HL-60 (cell line): ENCODE results near the gene NTN3.
"Not testable (repeated sequence)": the region's sequence is repeated elsewhere in the genome, so short reads cannot be mapped to it uniquely, and the experiment has no call there.

Experiments used
- DNase-seq, 2 experiments: peaks; one replicate each; pipeline ENCODE4 v3.0.0-alpha.2; 2010 to 2020; ENCODE audit warnings: low read depth in 1 of 2, low spot score in 1 of 2
- H3K27ac ChIP-seq: fragments of 250-450 bp; sonication (Bioruptor Pico); replicated peaks from 2 replicates; pipeline ENCODE4 v1.5.1; 2020; ENCODE audit warnings: mild to moderate bottlenecking, moderate library complexity
- H3K27me3 ChIP-seq: fragments of 250-450 bp; sonication (Bioruptor Pico); 2 replicates; pipeline ENCODE4 v1.5.1; 2021; ENCODE audit warnings: mild to moderate bottlenecking, moderate library complexity; ENCODE audit not compliant: insufficient read depth, poor library complexity, severe bottlenecking
- H3K4me3 ChIP-seq: replicated peaks from 2 replicates; pipeline ENCODE4 v1.5.1; 2011; ENCODE audit warnings: mild to moderate bottlenecking, control low read depth, low read length; ENCODE audit not compliant: insufficient read depth
- CTCF ChIP-seq: IDR thresholded peaks from one replicate; pipeline ENCODE4 v1.5.1; 2011; ENCODE audit warnings: low read length, control low read depth, inconsistent platforms; ENCODE audit not compliant: insufficient read depth
- GABPA ChIP-seq: IDR thresholded peaks from 2 replicates; pipeline ENCODE4 v1.6.1; 2012; ENCODE audit warnings: low read depth
- POLR2AphosphoS5 ChIP-seq: IDR thresholded peaks from 2 replicates; pipeline ENCODE4 v1.6.1; 2012; ENCODE audit warnings: low read depth
- SPI1 ChIP-seq: IDR thresholded peaks from 2 replicates; pipeline ENCODE4 v1.6.1; 2012; ENCODE audit warnings: low read depth, mild to moderate bottlenecking, borderline replicate concordance
- TF ChIP-seq, protein P1 (sequence below): IDR thresholded peaks from 2 replicates; pipeline ENCODE4 v1.6.1; 2012; ENCODE audit warnings: low read depth; ENCODE audit not compliant: insufficient replicate concordance

Gene NTN3

GRCh38 chr16:2432286-2432685 lies 38.8 kb upstream of the NTN3 start:
- Histone ChIP-seq H3K27ac (no peak overlapping the region), H3K4me3 (no peak overlapping the region), H3K27me3 (no peaks in the 10 kb centered on the region)
- no peak for DNase-seq
- TF ChIP-seq SPI1 = no peak
- TF ChIP-seq CTCF = no peak
- TF ChIP-seq GABPA = no peak
- TF ChIP-seq POLR2AphosphoS5 = no peak
- TF ChIP-seq, protein P1, sequence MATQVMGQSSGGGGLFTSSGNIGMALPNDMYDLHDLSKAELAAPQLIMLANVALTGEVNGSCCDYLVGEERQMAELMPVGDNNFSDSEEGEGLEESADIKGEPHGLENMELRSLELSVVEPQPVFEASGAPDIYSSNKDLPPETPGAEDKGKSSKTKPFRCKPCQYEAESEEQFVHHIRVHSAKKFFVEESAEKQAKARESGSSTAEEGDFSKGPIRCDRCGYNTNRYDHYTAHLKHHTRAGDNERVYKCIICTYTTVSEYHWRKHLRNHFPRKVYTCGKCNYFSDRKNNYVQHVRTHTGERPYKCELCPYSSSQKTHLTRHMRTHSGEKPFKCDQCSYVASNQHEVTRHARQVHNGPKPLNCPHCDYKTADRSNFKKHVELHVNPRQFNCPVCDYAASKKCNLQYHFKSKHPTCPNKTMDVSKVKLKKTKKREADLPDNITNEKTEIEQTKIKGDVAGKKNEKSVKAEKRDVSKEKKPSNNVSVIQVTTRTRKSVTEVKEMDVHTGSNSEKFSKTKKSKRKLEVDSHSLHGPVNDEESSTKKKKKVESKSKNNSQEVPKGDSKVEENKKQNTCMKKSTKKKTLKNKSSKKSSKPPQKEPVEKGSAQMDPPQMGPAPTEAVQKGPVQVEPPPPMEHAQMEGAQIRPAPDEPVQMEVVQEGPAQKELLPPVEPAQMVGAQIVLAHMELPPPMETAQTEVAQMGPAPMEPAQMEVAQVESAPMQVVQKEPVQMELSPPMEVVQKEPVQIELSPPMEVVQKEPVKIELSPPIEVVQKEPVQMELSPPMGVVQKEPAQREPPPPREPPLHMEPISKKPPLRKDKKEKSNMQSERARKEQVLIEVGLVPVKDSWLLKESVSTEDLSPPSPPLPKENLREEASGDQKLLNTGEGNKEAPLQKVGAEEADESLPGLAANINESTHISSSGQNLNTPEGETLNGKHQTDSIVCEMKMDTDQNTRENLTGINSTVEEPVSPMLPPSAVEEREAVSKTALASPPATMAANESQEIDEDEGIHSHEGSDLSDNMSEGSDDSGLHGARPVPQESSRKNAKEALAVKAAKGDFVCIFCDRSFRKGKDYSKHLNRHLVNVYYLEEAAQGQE = no peak

- DNase-seq = no peak
These were observed 38.1 kb upstream of the NTN3 start for GRCh38 chr16:2432801-2433505.

GRCh38 chr16:2435236-2435635 lies 35.9 kb upstream of the NTN3 start:
- H3K27ac ChIP-seq, H3K4me3 ChIP-seq: not testable (repeated sequence)

More at GRCh38 chr16:2432801-2433505, 38.1 kb upstream of the NTN3 start:
- Histone ChIP-seq H3K4me3 (no peak overlapping the region), H3K27me3 (no peaks in the 10 kb centered on the region), H3K27ac (no peak overlapping the region)
- TF ChIP-seq CTCF (no peak), POLR2AphosphoS5 (no peak), GABPA (no peak), SPI1 (no peak)
- TF ChIP-seq, protein P1 = no peak

DNA sequence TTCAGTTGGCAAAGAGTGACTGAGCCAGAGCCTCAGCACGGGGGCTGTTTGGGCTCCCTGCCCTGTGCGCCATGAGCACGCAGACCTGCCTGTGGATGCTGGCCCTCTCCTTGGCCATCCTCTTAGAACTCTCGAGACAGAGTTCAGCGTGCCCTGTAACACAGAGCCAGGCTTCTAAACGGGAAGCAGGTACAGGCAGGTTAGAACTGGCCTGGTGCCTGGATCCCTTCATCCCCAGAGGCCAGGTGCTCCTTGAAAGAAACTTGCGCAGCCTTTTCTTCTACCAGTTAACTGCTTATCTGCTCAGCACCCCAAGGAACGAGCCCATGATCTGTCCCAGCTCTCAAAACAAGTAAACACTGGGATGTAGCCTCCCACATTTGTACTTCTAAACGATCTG lies 35.0 kb upstream of the NTN3 start:
- Histone ChIP-seq H3K27ac (no peak overlapping the region), H3K4me3 (no peak overlapping the region), H3K27me3 (no peaks in the 10 kb centered on the region)
- DNase-seq = no peak
- no peak for TF ChIP-seq POLR2AphosphoS5

More at GRCh38 chr16:2435236-2435635, 35.9 kb upstream of the NTN3 start:
- not testable (repeated sequence) for H3K27me3 ChIP-seq, DNase-seq
